Ishikawa (cell line): ENCODE data around the gene TMEM178B.

Experiments used
- CEBPB ChIP-seq: IDR thresholded peaks from 2 replicates; pipeline ENCODE4 v1.6.1; 2012
- CREB1 ChIP-seq: IDR thresholded peaks from 2 replicates; pipeline ENCODE4 v1.6.1; 2012; ENCODE audit warnings: low read depth
- EGR1 ChIP-seq: IDR thresholded peaks from 2 replicates; pipeline ENCODE4 v1.6.1; 2012
- EP300 ChIP-seq: IDR thresholded peaks from 2 replicates; pipeline ENCODE4 v1.6.1; 2012; ENCODE audit warnings: borderline replicate concordance
- FOXM1 ChIP-seq: IDR thresholded peaks from 2 replicates; pipeline ENCODE4 v1.6.1; 2012; ENCODE audit warnings: low read depth, borderline replicate concordance
- NFIC ChIP-seq: IDR thresholded peaks from 2 replicates; pipeline ENCODE4 v1.6.1; 2012
- RAD21 ChIP-seq: IDR thresholded peaks from 2 replicates; pipeline ENCODE4 v1.6.1; 2012; ENCODE audit warnings: low read depth
- TAF1 ChIP-seq: IDR thresholded peaks from 2 replicates; pipeline ENCODE4 v1.6.1; 2012; ENCODE audit warnings: low read depth, mild to moderate bottlenecking
- TCF12 ChIP-seq: IDR thresholded peaks from 2 replicates; pipeline ENCODE4 v1.6.1; 2012; ENCODE audit warnings: low read depth
- TEAD4 ChIP-seq: IDR thresholded peaks from 2 replicates; pipeline ENCODE4 v1.6.1; 2012
- YY1 ChIP-seq: IDR thresholded peaks from 2 replicates; pipeline ENCODE4 v1.6.1; 2012; ENCODE audit warnings: low read depth
- ZBTB7A ChIP-seq: IDR thresholded peaks from 2 replicates; pipeline ENCODE4 v1.6.1; 2012; ENCODE audit warnings: low read depth
- TF ChIP-seq, protein P1 (sequence below): IDR thresholded peaks from 2 replicates; pipeline ENCODE4 v1.6.1; 2012
- TF ChIP-seq, protein P2 (sequence below): IDR thresholded peaks from 2 replicates; pipeline ENCODE4 v1.6.1; 2012
- TF ChIP-seq, protein P3 (sequence below): IDR thresholded peaks from 2 replicates; pipeline ENCODE4 v1.6.1; 2012; ENCODE audit warnings: low read depth, mild to moderate bottlenecking

The TMEM178B gene

DNA sequence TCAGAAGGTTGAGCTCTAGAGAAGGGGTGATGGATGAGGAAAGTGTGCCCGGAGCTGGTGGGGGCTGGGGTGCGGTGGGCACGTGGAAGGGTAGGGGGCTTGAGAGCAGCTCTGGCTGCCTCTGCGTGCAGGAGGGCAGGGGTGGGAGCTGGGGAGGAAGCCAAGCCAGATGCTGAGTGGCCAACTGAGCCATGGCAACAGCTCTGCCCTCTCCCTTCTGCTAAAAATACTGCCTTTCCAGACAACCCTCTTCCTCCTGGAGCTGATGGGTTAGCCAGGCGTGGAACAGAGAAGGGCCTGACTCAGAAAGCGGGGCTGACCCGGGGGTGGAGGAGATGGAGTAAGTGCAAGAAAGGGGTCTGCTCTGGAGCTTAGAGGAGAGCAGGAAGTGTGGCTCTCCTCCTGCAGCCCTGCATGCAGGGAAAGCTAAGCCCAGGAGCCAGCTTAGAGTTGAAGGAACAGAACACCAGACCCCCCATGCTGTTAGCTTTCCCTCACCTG, 362.8 kb downstream of the TMEM178B start:
- no peak for TF ChIP-seq TCF12
- no peak for TF ChIP-seq YY1
- no peak for TF ChIP-seq TEAD4
- no peak for TF ChIP-seq RAD21
- TF ChIP-seq TAF1: no peak
- TF ChIP-seq CREB1: no peak
- no peak for TF ChIP-seq EP300
- TF ChIP-seq, protein P1, sequence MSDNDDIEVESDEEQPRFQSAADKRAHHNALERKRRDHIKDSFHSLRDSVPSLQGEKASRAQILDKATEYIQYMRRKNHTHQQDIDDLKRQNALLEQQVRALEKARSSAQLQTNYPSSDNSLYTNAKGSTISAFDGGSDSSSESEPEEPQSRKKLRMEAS: no peak
- TF ChIP-seq FOXM1: no peak
- TF ChIP-seq, protein P2, sequence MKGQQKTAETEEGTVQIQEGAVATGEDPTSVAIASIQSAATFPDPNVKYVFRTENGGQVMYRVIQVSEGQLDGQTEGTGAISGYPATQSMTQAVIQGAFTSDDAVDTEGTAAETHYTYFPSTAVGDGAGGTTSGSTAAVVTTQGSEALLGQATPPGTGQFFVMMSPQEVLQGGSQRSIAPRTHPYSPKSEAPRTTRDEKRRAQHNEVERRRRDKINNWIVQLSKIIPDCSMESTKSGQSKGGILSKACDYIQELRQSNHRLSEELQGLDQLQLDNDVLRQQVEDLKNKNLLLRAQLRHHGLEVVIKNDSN: no peak
- TF ChIP-seq, protein P3, sequence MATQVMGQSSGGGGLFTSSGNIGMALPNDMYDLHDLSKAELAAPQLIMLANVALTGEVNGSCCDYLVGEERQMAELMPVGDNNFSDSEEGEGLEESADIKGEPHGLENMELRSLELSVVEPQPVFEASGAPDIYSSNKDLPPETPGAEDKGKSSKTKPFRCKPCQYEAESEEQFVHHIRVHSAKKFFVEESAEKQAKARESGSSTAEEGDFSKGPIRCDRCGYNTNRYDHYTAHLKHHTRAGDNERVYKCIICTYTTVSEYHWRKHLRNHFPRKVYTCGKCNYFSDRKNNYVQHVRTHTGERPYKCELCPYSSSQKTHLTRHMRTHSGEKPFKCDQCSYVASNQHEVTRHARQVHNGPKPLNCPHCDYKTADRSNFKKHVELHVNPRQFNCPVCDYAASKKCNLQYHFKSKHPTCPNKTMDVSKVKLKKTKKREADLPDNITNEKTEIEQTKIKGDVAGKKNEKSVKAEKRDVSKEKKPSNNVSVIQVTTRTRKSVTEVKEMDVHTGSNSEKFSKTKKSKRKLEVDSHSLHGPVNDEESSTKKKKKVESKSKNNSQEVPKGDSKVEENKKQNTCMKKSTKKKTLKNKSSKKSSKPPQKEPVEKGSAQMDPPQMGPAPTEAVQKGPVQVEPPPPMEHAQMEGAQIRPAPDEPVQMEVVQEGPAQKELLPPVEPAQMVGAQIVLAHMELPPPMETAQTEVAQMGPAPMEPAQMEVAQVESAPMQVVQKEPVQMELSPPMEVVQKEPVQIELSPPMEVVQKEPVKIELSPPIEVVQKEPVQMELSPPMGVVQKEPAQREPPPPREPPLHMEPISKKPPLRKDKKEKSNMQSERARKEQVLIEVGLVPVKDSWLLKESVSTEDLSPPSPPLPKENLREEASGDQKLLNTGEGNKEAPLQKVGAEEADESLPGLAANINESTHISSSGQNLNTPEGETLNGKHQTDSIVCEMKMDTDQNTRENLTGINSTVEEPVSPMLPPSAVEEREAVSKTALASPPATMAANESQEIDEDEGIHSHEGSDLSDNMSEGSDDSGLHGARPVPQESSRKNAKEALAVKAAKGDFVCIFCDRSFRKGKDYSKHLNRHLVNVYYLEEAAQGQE: no peak
- TF ChIP-seq CEBPB: no peak
- no peak for TF ChIP-seq NFIC
- no peak for TF ChIP-seq ZBTB7A
- no peak for TF ChIP-seq EGR1

DNA sequence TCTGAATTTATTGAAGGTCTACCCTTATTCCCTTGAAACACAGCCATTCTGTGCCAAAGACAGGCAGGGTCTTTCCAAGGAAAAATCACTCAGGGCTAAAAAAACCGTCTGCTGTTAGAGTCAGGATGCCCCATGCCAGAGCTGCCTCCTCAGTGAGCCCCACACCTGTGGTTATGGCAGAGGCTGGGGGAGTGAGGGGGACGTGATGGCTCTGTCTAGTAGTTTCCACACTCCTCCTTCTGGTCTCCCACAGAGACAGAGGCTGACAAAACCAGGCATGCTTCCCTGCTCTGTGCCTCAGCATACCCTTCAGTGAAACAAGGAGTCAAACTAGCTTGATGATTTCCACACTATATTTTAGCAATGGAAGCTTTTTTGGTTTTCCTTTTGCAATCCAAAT, 365.3 kb downstream of the TMEM178B start:
- TF ChIP-seq EGR1: no peak
- TF ChIP-seq, protein P3: no peak
- no peak for TF ChIP-seq ZBTB7A
- no peak for TF ChIP-seq YY1
- no peak for TF ChIP-seq EP300
- no peak for TF ChIP-seq TAF1
- TF ChIP-seq FOXM1: no peak
- no peak for TF ChIP-seq CEBPB
- TF ChIP-seq, protein P1: no peak
- no peak for TF ChIP-seq RAD21
- TF ChIP-seq NFIC: no peak
- no peak for TF ChIP-seq CREB1
- TF ChIP-seq, protein P2: no peak
- no peak for TF ChIP-seq TEAD4
- no peak for TF ChIP-seq TCF12

DNA sequence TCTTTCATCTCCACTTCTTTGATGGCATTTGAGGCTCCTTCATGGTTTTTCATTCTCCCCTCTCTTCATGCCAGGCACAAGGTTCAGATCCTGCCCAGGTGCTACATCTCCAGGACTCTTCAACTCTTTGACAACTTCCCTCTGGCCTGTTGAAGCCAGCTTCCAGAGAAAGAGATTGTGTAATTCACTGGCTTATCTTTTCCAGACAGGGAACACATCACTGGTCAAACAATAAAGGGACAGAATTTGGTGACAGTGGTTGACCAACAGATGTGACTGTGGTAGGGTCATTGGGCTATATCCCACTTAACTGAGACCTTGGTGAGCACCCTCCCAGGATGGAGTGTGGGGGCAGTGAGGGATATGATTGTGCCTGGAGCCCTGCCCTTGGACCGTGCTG, 365.9 kb downstream of the TMEM178B start:
- TF ChIP-seq FOXM1 (no peak), EGR1 (no peak), YY1 (no peak), EP300 (no peak)
- TF ChIP-seq, protein P2: no peak
- TF ChIP-seq, protein P1: no peak

DNA sequence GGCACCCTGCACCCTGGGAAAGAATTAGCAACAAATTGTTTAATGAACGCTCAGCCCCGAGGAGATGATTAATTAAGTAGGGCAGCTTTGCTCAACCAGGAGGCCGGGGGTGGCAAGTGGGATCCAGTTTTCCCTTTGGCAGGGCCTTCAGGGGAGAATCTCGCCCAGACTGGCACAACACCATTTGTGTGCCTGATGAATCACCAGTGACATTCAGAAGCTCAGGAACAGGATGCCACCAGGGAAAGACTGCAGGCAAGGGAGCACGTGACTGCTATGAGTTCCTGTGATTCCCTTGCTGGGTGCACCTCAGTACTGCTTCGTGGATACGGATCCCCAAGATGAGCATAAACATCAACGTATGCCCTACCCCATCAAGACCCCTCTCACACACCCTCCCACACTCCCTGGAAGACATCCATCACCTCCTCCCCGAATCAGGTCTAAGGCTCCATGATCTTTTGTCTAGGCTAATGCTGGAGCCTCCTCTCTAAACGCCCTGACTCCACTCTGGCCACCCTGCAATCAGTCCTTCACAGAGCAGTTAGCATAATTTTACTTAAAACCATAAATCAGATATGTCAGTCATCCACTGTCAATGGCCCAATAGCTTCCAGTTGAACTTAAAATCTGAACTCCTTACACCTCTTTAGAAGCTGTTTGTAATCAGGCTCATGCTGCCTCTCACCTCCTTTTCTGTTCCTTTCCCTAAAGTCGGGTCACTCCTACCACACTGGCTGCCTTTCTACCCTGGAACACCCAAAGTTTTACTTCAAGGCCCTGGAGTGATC, 368.2 kb downstream of the TMEM178B start:
- TF ChIP-seq FOXM1 (no peak), ZBTB7A (no peak)
- TF ChIP-seq, protein P2: peak; percentile 31; the same call in 1 of the 2 replicates

DNA sequence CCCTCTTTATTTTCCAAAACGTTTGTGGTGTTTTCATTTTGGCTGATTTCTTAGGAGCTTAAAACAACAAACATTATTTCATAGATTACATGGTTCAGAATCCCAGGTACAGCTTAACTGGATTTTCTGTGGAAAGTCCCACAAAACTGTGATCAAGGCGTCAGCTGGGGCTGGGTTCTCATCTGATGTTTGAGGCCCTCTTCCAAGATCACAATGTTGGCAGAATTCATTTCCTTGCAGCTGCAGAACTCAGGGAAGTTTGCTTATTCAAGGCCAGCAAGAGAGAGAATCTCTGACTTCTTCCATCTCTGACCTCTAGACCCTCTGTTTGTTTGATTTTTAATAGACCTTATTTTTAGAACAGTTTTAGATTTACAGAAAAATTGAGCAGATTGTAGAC, 368.9 kb downstream of the TMEM178B start:
- TF ChIP-seq CREB1 (no peak), EGR1 (no peak), EP300 (no peak), NFIC (no peak), YY1 (no peak), TEAD4 (no peak), RAD21 (no peak), TCF12 (no peak)
- TF ChIP-seq, protein P3: no peak
- TF ChIP-seq, protein P2: no peak
